HG03575 (cell line): ENCODE data around the gene SIGLECL1.

Experiments used
- ATAC-seq: cut with Tn5 transposase; IDR thresholded peaks from one replicate; pipeline ENCODE4 v1.9.1; 2021; ENCODE audit not compliant: unreplicated experiment, insufficient number of reproducible peaks, low FRiP score; ENCODE audit errors: extremely low read depth

The SIGLECL1 gene

GRCh38 chr19:51293571-51294210 lies 42.8 kb downstream of the SIGLECL1 start:
- ATAC-seq: no peak

DNA sequence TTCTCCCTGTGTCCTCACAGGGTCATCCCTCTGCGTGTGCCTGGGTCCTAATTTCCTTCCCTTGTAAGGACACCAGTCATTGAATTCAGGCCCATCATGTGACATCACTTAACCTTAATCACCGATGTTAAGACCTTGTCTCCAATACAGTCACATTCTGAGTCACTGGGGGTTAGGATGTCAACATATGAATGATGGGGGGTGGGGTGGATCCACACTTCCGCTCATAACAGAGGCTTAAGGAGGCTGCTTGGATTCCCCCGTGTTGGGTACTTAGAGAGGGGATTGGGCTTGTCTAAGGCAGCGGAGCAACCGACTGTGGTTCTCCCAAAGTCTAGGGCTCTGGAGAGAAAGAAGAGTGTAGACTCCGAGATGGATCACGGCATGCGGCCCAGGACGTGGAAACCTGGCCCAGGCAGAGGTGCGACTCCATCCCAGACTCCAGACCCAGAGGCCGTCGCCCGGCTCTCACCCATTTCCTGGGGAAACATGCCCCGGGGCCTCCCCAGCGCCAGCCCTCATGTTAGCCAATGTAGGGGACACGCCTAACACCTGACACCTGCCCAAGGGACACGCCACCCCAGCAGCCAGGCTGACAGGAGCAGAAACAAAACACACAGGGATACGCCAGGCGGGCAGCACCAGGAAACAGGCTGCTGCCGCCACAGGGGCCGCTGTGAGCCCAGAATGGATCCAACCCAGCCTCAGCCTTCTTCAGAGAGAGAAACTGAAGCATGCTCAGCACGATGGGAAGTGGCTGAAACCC lies 43.5 kb downstream of the SIGLECL1 start:
- ATAC-seq: no peak

DNA sequence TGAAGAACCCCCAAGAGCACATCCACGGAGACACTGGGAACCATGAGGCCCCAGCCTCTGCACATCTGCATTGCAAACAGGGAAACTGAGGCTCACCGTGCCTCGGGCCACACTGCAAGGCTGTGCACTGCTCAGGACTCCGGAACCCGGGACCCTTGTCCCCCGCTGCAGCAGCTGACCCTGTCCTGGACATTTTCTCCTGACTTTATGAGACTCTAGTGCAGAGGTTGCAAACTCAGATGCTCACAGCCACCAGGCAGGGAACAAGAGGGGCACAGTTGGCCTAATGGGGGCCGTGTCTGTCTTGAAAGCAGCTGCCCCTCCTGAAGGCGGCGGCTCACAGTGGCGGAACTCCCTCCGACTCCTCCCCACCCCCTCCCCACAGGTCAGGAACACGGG lies 44.1 kb downstream of the SIGLECL1 start:
- ATAC-seq: no peak

DNA sequence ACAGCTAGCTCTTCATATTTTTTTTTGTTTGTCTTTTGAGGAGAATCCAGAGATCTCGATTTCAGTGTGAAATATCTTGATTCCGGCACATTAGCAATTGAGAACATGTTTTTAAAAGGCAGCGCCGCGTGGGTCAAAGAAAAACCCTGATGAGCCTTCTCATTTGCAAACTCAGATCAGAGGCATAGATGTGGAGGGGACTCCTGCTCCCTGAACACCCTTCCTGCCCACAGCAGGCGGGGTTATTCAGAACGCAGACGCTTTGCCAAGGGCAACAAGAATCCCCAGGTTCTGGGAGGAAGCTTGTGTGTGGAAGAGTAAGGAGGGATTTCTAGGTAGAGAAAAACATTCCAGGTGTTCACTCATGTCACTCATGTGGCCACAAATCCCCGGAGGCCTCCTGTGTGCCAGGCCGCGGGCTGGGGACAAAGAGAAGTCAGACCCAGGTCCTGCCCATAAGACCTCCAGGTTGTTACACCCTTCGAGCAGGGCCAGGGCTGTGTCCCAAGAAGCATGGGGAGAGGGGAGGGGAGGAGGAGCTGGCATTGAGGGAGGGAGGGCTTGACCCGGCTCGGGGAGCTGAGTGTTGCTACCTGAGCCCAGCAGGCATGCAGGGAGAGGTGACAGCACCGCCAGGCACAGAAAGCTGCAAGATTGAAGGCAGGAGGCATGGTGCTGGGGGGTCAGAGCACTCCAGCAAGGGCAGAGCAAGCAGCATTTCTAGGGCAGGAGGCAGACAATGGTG lies 44.7 kb downstream of the SIGLECL1 start:
- no peak for ATAC-seq

DNA sequence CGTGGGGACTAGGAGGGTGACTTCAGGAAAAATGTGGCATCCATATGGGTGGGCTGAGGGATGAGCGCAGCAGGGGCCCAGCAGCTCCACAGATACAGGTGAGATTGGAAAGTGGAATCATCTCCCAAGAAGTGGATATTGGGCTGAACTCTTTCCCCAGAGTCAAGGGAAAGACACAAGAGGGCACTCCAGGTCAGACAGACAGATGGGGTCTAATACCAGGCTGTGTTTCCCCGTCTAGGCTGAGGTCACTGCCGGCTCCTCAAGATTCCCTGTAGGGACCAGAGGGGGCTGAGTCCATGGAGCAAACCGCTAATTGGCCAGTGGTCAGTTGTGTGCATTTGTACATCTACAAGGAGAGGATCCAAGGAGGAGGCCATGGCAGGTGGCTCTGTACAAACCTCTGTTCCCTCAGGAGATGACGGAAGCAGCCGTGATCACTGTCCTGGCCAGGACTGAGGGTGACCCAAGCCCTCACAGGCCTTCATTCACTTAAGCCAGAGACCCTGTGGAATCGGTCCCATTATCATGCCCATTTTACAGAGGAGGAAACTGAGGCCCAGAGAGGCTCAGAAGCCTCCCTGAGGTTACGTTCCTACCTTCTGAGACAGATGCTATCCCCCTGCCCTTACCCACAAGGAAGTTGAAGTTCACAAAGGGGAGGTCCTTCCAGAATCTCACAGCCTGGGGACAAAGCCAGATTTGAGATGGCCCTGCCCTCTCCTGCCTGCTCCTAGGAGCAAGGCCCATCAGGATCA lies 45.6 kb downstream of the SIGLECL1 start:
- no peak for ATAC-seq

DNA sequence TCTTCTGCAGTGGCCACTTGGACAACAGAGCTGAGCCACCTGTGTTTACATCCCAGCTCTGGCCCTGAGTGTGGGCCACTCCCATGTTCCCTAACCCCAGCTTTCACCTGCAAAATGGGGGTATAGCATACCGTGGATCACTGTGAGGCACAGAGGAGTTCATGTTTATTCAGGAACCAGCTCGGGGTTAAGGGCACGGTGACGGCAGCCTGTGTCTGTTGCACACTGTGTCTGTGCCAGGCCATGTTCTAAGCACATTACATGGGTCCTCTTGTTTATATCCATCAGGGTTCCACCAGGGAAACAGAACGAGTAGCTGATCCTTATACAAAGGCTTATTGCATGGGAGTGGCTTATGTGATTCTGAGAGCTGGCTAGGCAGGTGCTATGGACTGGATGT lies 46.5 kb downstream of the SIGLECL1 start:
- ATAC-seq: no peak

DNA sequence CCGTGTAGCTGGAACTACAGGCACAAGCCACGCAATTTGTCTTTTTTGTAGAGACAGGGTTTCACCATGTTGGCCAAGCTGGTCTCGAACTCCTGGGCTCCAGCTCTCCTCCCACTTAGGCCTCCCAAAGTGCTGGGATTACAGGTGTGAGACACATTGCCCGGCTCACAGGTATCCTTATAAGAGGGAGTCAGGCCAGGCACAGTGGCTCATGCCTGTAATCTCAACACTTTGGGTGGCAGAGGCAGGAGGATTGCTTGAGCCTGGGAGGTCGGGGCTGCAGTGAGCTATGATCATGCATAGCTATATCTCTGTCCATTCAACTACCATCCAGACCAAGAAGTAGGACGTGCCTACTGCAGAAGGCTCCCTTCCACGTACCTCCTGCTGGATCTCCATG lies 50.4 kb downstream of the SIGLECL1 start:
- ATAC-seq: no peak

- no peak for ATAC-seq
These were observed 54.6 kb downstream of the SIGLECL1 start for GRCh38 chr19:51305479-51305878.

DNA sequence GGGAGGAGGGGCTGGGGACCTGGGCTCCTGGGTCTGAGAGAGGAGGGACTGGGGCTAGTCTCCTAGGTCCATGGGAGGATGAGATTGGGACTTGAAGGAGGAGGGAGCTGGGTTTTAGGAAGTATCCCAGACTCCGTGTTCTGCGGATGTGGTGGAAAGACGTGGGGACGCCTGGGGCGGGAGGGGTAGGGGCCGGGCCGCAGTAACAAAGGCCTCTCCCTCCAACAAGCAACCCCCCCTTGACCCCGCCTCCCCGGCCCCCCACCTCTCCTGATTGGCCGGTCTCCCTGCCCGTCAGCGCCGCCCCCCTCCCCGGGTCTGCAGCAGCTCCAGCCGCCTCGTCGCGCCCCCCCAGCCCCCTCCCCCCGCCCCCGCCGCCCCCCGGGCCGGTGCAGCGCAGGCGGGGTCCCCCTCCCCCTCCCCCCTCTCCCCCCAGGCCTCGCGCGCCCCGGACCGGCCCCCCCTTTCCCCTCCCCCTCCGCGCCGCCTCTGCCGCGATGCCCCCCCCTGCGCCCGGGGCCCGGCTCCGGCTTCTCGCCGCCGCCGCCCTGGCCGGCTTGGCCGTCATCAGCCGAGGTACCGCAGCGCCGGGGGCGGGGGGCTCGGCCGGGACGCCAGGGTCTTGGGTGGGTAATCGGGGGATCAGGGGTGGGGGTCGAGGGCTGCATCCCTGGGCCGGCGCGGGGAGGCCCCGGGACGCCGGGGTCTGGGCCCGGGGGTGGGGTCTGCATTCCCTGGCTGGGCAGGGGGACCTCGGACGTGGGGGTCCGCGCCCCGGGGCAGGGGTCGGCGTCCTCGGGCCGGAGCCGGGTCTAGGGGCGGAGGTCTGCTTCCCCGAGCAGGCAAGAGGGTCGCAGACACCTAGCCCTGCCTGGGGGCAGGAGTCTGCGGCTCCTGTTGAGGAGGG lies 60.7 kb downstream of the SIGLECL1 start, which contains the start of gene IGLON5:
TSS of gene IGLON5 (plus strand) at position 294 of the 907 bp plus-strand sequence. CDS start at position 498, 204 bp downstream.
- no peak for ATAC-seq

- no peak for ATAC-seq
These were observed 65.8 kb downstream of the SIGLECL1 start for GRCh38 chr19:51316688-51317087.

DNA sequence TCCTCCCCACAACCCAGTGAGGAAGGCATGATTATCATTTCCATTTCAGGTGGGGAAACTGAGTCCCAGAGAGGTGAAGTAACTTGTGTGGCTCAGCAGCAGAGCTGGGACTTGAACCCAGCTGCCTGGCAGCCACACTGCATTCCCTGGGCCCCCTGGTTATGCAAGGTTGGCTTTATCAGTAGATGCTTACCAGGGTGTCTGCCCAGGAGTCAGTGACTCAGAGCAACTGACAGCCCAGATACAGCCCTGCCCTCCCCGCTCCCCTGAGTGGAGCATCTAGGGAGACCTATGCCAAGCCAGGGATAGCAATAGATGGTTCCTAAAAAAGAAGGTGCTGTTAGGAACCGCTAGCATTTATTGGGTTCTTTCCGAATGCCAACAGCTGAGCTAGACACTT lies 66.5 kb downstream of the SIGLECL1 start:
- no peak for ATAC-seq

DNA sequence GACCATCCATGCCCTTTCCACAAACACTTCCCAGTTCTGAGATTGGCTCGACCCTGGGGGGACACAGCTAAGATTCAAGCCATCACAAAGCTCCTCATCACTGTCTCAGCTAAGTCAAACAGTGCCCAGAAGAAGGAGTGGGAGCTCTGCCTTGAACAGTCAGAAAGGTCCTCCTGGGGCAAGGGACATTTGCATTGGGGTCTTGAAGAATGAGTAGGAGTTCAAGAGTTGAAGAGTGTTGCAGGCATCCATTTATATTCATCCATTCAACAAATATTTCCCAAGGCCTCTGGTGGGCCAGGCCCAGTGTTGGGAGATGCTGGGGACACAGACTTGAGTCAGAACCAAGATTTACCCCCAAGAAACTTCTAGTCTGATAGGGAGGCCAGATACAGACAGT lies 67.1 kb downstream of the SIGLECL1 start:
- ATAC-seq: no peak
